ENCODE data around the gene KCNC2.

Gene KCNC2

DNA sequence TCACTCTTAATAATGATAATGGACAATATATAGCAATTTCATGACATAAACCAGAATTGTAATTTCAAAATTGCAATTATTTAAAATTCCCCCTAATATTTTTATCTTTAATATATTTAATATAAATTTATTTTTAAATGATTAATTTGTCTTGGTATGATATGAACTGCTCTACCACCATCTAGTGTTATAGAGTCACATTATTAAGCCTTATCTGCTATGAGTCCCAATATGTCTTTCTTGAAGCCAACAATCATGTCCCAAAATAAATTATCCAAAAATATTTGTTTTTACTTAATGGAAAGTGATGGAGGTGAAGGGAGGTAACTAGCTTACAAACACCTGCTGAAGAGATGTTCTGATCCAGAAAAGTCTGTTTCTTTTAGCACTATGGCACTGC, 151.4 kb downstream of the KCNC2 start:
- DNase-seq (ENCODE audit: low spot score) = no peak

DNA sequence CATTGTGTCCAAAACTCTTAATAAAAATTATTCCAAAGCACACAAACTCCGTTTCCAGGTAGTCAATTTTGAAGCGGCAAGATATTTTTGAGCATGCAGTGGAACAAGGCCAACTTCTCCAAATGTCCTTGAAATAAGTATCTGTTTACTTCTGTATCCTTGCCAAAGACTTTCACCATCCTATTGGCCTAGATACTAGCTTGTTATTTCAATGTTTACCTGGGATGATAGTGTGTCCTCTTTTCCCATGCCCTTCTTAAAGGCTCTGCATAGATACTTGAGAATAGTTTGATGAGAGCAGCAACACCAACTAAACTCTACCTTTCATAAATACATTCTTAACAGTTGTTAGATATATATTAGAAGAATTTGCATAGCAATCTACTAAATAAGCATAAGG, 160.9 kb downstream of the KCNC2 start:
- DNase-seq (ENCODE audit: low spot score) = no peak

DNA sequence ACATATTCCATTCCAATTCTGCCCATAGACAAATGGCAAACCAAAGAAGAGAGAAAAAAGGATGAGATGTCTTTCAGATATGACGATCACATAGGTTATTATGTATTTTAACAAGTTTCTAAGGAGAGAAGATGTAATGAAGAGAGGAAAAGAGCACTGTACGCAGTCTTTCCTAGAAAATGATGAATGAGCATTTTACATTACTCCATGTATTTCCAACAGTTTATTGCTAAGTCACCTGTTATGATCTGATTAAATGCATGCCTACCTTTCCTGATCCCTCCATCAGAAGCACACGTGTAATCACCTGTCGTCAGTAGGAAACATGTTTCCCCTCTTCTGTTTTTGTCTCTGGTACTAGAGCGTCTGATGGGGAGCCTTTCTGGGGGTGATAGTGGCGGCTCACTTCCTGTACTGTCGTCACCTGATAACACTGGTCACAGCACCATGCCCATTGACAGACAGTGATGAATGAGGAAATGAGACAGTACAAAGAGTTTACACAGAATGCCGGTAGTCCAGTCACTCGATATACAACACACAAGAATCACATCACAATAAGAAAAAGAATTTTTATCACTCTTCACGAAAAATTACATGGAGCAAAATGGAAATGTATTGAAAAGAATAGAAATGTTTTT, 161.6 kb downstream of the KCNC2 start:
- DNase-seq (ENCODE audit: low spot score) = no peak

DNA sequence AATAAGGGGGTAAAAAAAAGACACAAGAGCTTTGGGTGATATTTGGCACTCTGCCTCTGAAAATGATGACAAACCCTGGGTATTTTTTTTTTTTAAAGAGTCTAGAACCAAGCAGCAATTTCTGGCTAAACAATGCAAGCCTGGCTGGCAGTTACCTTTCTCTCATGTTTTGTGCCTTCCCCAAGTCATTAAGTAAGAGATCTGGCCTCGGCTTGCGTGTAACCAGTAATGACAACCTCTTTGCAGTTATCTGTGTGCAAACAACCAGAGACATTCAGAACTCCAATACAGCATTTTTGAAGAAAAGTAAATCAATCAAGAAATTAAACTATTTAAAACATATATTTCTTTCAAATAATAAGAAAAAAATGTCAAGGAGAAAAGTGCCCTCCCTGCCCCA, 167.5 kb downstream of the KCNC2 start:
- no peak for DNase-seq (ENCODE audit: low spot score)

GRCh38 chr12:75041472-75041871, 168.2 kb downstream of the KCNC2 start:
- no peak for DNase-seq (ENCODE audit: low spot score)

DNA sequence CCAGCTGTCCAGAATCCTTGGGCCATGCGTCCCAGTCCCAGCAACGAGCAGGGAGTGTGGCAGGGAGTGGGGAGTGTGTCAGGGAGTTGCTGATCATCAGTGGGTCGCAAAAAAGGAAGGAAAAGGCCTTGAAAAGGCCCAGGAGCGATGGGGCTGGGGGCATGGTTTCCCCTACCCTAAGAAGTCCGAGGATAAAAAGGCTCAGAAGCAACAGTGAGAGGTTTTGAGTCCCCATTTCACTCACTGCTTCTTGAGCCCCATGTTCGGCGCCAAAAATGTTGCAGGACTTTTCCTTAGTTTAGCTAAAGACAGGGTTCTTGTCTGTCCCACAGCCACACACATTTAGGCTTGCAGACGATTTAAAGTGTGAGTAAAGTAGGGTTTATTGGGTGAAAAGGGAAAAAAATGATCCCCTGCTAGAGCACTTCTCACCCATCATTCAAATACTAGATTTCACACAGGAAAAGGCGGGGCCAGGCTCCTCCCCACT, 189.5 kb downstream of the KCNC2 start:
- no peak for DNase-seq (ENCODE audit: low spot score)

GRCh38 chr12:75011120-75011519, 198.5 kb downstream of the KCNC2 start:
- no peak for DNase-seq (ENCODE audit: low spot score)

DNA sequence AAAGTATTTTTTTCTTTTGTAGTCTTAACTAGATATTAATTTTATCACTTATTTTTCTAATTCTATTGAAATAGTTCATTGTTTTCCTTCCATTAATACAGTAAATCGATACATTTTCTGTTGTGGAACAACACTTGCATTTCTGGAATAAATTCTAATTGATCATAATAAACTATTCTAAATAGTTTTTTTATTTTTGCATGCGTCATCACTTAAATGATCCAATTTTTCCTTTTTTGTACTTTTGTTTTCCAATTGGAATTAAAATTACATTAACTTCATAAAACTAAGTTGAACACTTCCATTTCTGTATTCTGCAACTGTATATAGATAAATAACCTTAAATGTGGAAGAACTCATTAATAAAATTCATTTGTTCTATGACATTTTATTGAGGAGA, 202.5 kb downstream of the KCNC2 start:
- no peak for DNase-seq (ENCODE audit: low spot score)

- no peak for DNase-seq (ENCODE audit: low spot score)
These were observed 209.5 kb downstream of the KCNC2 start for GRCh38 chr12:75000120-75000519.

DNA sequence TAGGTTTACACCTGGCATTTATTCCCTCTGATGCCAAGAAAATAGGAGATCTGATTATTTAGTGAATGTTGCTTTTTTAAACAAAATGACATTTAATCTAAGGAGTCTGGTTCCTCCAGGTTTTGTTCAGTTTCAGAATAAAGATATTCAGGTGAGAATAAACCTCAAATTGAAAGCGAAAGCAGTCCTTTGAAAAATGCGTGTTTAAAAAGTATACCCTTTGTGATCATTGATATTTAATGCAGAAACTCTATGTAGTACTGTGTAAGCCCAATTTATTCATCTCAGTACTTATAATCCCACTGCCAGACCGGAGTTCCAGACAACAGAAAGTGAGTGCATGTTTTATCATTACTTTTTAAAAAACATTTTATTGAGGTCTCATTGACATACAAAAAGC, 210.2 kb downstream of the KCNC2 start:
- DNase-seq (ENCODE audit: low spot score) = no peak

Measured in hepatic stellate cell (primary cell).